ENCODE measurements around the gene CDC73. TPM values are rescaled to one million over a fixed set of nuclear protein-coding genes. Genes with fewer than 3 reads are reported as not detected.

CDC73 gene
- 10 to 100 TPM; 19.6 to 33.3 TPM for total RNA-seq

DNA sequence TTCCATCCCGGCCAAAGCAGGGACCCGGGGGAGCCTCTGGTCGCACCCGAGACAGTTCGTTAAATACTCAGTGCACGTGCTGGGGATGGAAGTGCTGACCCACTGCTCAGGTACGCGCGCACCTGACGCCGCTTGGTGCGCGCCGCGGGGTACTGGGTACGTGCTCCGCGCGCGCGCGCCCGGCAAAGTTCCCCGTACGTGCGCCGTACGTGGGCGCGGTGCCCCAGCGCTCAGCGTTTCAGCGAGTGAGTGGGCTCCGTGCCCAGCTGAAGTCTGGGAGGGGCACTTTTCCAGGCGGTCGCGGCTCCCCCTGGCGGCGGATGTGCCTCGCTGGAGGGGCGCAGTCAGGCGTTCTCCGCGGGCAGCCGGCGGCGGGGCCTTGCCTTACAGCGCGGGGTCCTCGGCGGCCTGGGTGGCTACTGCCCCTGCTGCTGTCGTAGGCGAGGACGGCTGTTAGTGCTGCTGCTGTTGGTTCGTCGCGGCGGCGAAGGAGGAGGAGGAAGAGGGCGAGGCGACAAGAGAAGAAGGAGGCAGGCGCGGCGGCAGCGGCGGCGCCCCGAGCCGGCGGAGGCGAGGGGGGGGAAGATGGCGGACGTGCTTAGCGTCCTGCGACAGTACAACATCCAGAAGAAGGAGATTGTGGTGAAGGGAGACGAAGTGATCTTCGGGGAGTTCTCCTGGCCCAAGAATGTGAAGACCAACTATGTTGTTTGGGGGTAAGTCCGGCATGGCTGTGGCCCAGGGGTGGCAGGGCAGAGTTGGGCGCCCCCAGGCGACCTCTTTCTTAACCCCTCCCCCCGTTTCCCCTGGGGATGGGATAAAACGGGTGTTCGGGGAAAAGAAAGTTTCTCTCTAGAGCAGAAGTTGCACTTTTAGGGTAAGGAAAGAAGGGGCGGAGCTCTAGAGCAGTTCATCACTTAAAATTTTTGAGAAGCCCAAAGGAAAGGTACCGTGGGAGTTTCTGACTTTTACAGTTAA is at the start of gene CDC73:
TSS of gene CDC73 (plus strand) at position 416 of the 978 bp plus-strand sequence. CDS start at position 586, 170 bp downstream.

DNA sequence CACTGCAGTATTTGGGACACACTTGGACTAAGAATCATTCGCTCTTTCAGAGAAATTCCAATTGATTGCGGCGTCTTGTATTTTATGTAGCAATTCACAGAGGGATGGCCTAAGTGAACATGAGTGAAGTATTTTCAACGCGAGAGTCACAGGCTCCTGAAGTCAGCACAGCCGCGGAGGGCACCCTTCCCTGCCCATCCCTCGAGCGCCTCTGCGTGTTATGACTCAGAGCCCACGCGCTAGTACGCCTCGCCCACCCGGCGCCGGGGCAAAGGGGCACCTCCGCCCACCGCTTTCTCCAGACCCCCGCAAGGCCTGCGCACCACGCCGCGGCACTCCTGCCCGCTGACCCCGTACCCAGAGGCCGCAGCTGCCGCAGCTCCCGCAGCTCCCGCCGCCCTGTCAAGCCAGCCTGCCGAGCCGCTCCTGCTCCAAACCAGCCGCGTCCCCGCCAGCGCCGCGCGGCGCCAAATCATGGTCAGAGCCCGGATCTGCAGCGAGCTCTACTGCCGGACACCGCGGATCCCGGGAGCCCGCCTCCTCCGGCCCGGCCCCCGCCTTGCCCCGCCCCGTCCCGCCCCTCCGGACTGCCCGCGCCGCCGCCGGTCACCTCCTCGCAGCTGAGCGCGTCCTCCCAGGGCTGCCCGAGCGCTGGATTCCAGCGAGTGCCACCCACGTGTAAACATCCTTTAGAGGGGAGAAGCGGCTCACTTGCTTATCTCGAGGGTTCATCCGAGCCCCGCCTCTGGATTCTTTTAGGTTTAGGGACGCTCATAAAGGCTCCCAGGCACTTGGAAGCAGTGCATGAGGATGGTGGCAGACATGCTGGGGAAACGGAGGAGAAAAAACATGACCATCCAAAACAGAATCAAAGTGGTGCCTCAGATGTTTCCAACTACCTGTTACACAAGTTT is 16.7 kb upstream of the CDC73 start, which contains the start of gene GLRX2:
TSS of gene GLRX2 (minus strand) at position 508 of the 914 bp plus-strand sequence. CDS start at position 476, 32 bp downstream.

DNA sequence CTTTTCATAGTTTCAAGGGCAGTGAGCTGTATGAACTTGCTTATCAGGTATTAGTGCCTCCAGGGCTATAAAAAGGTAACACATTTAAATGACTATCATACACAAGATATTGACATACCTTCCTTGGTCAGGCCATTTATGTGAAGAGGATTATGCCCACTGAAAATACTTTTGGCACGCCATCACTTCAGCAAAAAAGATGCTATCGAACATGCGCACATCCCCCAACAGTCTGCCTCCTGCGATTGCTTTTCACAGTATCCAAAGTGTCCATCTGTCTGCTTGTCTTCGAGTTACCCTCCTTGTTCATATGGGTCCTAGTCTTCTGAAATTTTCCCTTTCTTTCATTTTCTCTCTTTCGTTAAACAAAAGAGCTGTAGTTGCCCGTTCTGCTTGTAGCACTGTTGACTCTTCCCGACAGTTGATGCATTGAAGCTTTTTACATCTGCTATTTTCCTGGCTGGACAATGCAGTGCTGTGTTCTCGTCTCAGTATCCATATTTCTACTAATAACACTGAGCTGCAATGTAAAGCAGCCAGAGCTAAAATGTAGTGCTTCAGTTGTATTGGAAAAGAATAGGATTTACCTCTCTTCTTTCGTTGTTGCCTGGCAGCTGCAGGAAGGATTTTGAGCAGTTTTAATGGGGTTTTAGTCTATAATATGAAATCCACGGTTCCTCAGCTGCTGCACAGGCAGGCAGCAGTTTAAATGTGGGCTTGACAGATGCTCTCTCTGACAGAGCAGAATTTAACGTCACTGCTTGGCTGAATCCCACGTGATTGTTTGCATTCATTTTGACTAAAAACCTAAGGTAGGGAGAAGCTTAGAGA is 64.3 kb downstream of the CDC73 start, which contains the start of gene B3GALT2:
TSS of gene B3GALT2 (minus strand) at position 713 of the 831 bp plus-strand sequence. CDS start 5,051 bp downstream, outside the sequence.

Small RNA genes lying within 50 kb of the gene (small RNA-seq; reads per million reads assigned to genes)
- 0.13 to 0.23 reads per million in 2 donors for gene MIR1278

Other genes with a start within 250 kb of the CDC73 start
- gene UCHL5, start 62.7 kb upstream of the CDC73 start, total RNA-seq, result 10 to 100 TPM; 21.3 to 41.3 TPM
- gene RO60, start 62.4 kb upstream of the CDC73 start, total RNA-seq, result 100 to 1,000 TPM; 147 to 159 TPM
- 10 to 100 TPM in 1 of 2 donors, 1 to 10 TPM in 1; 5.2 to 19.3 TPM for gene GLRX2, start 16.6 kb upstream of the CDC73 start, total RNA-seq
- gene B3GALT2, start 64.6 kb downstream of the CDC73 start, total RNA-seq, result 1 to 10 TPM in 1 of 2 donors, under 1 TPM in 1; 0.67 to 1.0 TPM